GM19397 (cell line): Measurements from ENCODE around the gene MAMDC4.
"Not testable (repeated sequence)": the region's sequence is repeated elsewhere in the genome, so short reads cannot be mapped to it uniquely, and the experiment has no call there.

Experiments
- ATAC-seq: cut with Tn5 transposase; IDR thresholded peaks from one replicate; pipeline ENCODE4 v1.9.1; 2021; ENCODE audit warnings: mild to moderate bottlenecking, moderate library complexity; ENCODE audit not compliant: unreplicated experiment

MAMDC4 gene

GRCh38 chr9:136860529-136860928 is 8.4 kb downstream of the MAMDC4 start:
- no peak for ATAC-seq

- no peak for ATAC-seq
These were observed 9.1 kb downstream of the MAMDC4 start for GRCh38 chr9:136860933-136861873.

GRCh38 chr9:136861874-136862457 is 9.8 kb downstream of the MAMDC4 start:
- no peak for ATAC-seq

- ATAC-seq = no peak
These were observed 10.9 kb downstream of the MAMDC4 start for GRCh38 chr9:136862849-136863622.

DNA sequence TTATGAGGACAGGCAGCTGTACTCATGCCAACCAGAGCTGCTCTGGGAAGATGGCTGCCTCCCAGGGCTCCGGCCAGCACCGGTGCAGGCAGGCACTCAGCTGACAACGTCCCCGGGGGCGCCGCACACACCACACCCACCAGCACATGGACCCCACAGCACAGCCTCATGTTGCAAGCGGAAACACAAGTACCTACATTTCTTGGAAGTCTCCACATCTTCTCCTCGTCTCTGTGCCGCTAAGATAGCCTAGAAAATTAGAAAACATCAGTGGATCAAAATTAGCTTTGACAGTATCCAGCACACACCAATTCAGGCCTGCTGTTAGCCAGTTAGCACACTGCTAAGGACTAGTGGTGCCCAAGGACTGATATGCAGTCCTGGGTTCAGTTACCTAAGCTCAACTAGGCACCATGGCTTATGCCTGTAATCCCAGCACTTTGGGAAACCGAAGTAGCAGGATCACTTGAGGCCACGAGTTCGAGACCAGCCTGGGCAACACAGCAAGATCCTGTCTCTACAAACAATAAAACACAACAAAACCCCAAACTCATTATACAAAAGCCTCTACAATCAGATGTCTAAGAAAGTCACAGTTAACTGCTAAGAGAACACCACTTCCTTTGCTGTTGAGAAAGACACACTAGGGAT is 11.6 kb downstream of the MAMDC4 start:
- ATAC-seq = no peak

- no peak for ATAC-seq
These were observed 13.1 kb downstream of the MAMDC4 start for GRCh38 chr9:136865041-136865767.

DNA sequence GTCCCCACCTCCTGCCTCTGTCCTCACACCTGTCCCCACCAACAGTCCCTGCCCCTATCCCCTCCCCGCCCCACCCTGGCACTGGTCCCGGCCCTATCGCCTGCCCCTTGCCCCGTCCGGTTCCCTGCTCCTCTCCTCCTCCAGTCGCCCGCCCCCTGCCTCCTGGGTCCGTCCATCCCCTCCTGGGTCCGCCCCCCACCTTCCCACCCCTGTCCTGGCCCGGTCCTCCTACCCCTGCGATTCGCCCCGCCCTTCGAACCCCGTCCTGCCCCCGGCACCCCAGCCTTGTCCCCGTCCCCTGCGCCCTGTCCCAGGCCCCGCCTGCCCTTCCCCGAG is 13.6 kb downstream of the MAMDC4 start:
- ATAC-seq = no peak

- ATAC-seq = not testable (repeated sequence)
These were observed 14.8 kb downstream of the MAMDC4 start for GRCh38 chr9:136866898-136867421.

GRCh38 chr9:136867480-136867879 is 15.3 kb downstream of the MAMDC4 start:
- no peak for ATAC-seq

- no peak for ATAC-seq
These were observed 15.8 kb downstream of the MAMDC4 start for GRCh38 chr9:136867917-136868316.

- ATAC-seq = no peak
These were observed 16.5 kb downstream of the MAMDC4 start for GRCh38 chr9:136868644-136869043.

- ATAC-seq = not testable (repeated sequence)
These were observed 17.5 kb downstream of the MAMDC4 start for GRCh38 chr9:136869611-136870010.

DNA sequence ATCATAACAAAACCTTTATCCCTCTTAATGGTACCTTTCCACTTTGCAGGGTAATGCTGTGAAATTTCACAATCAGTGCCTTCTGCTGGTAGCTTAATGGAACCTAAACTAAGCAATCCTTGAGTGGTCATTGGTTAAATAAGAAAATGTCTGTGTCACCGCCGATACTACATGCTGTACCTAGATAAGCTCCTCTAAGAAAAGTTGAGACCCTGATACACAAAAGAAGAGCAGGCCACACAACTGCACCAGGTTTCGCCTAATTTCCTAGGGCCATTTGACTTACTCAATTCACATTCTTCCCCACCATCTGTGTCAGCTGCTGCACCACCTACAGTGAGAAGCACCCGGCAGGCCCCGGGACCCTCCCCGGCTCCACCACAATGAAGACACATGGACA is 23.0 kb downstream of the MAMDC4 start:
- ATAC-seq = no peak

DNA sequence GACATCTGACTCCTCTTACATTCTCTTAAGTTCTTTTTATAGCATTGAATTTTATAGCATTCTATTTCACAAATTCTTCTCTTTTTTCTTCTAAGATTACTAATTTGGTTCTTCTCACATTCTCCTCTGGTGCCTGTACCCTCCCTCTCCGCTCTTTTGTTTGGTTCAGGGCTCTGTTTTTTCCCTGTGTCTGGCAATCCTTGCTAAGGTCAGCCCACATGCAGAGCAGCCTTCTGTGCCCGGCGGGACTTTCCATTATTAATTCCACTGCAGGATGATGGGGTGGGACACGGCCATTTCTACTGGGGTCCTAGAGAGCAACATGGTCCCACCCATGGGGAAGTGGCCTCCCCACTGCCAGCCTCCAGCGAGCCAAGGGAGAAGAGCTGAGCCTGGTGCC is 24.3 kb downstream of the MAMDC4 start:
- ATAC-seq = no peak

- ATAC-seq = no peak
These were observed 28.5 kb downstream of the MAMDC4 start for GRCh38 chr9:136880651-136881050.

DNA sequence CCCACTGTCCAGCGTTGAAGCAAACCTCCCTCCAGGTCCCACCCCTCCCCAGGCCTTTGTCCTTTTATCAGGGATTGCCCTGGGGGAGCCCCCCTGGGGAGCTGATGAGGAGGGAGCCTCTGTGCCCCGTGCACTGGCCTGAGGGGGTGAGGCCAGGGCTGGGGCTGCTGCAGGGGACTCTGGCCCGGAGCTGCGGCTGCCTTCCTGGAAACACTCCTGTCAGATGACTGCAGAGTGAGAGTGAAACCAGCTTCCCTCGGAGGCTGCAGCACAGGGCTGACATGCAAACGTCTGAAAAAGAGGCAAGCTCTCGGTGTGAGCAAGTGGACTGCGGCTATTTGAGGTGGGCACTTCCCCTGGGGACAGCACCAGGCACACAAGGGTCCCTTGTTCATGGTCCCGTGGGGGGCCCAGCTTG is 29.6 kb downstream of the MAMDC4 start:
- ATAC-seq = no peak

GRCh38 chr9:136882109-136882946 is 30.2 kb downstream of the MAMDC4 start:
- ATAC-seq = no peak

- ATAC-seq = not testable (repeated sequence)
These were observed 30.8 kb downstream of the MAMDC4 start for GRCh38 chr9:136882947-136883283.

- ATAC-seq = not testable (repeated sequence)
These were observed 31.5 kb downstream of the MAMDC4 start for GRCh38 chr9:136883670-136884069.
